SK-N-SH (cell line): Measurements from ENCODE around the gene MTCH2. TPM values are rescaled to one million over a fixed set of nuclear protein-coding genes. Genes with fewer than 3 reads are reported as not detected.

ENCODE experiments used
- CTCF ChIA-PET: fragments of 300-600, 350-600 bp; formaldehyde crosslinking; extraction: SDS; loops from one replicate; lab custom pipeline; 2021; lab: Yijun Ruan, JAX
- POLR2A ChIA-PET: fragments of 350-600 bp; sonication (Branson Sonifier 250); formaldehyde crosslinking; extraction: SDS; loops from one replicate; lab custom pipeline; 2020; ENCODE audit warnings: antibody characterized with exemption, inconsistent platforms; lab: Yijun Ruan, JAX
- DNase-seq: peaks from one replicate; pipeline ENCODE4 v3.0.0; 2012
- H2AFZ ChIP-seq: fragments of 200-600 bp; sonication (generic); 2 replicates; pipeline ENCODE4 v1.8.1; 2016; ENCODE audit warnings: antibody characterized with exemption, mild to moderate bottlenecking, low read depth
- H3F3A ChIP-seq: fragments of 200-600 bp; sonication (generic); replicated peaks from 2 replicates; pipeline ENCODE3; 2016; ENCODE audit warnings: antibody characterized with exemption, mild to moderate bottlenecking; ENCODE audit not compliant: insufficient read depth
- H3K27ac ChIP-seq, 2 experiments: fragments of 200-500 bp in 1 of 2; fragments of 200-600 bp in 1 of 2; sonication (Bioruptor generic) in 1 of 2; sonication (generic), shearing (Covaris generic) in 1 of 2; 2 replicates each; pipeline versions ENCODE4 v1.5.1 to v1.6.1; 2014 to 2016; ENCODE audit warnings: low read depth in 2 of 2, inconsistent platforms in 1 of 2, low read length in 1 of 2, mild to moderate bottlenecking in 1 of 2, mixed read lengths in 1 of 2
- H3K27me3 ChIP-seq: fragments of 200-600 bp; sonication (generic), shearing (Covaris generic); 2 replicates; pipeline ENCODE4 v1.6.1; 2016; ENCODE audit warnings: mixed run types; ENCODE audit not compliant: insufficient read depth
- H3K36me3 ChIP-seq, 2 experiments: fragments of 200-500 bp in 1 of 2; fragments of 200-600 bp in 1 of 2; sonication (Bioruptor generic) in 1 of 2; sonication (generic) in 1 of 2; replicated peaks in 1 of 2; 2 replicates each; pipeline versions ENCODE3 to v1.5.1; 2014 to 2016; ENCODE audit warnings: low read length in 1 of 2, mild to moderate bottlenecking in 1 of 2; ENCODE audit not compliant: insufficient read depth in 2 of 2, control insufficient read depth in 1 of 2
- H3K4me1 ChIP-seq, 2 experiments: fragments of 200-500 bp in 1 of 2; fragments of 200-600 bp in 1 of 2; sonication (Bioruptor generic) in 1 of 2; sonication (generic), shearing (Covaris generic) in 1 of 2; 2 replicates each; pipeline versions ENCODE4 v1.5.1 to v1.6.1; 2014 to 2016; ENCODE audit warnings: low read depth in 1 of 2, low read length in 1 of 2, mixed run types in 1 of 2; ENCODE audit not compliant: insufficient read depth in 2 of 2, control insufficient read depth in 1 of 2
- H3K4me2 ChIP-seq: fragments of 200-600 bp; sonication (generic), shearing (Covaris generic); 2 replicates; pipeline ENCODE4 v1.6.1; 2017; ENCODE audit warnings: mixed run types
- H3K4me3 ChIP-seq, 2 experiments: fragments of 200-500 bp in 1 of 2; fragments of 200-600 bp in 1 of 2; sonication (Bioruptor generic) in 1 of 2; sonication (generic), shearing (Covaris generic) in 1 of 2; 2 replicates each; pipeline versions ENCODE4 v1.5.1 to v1.8.1; 2014 to 2016; ENCODE audit warnings: low read depth in 2 of 2, inconsistent platforms in 1 of 2, low read length in 1 of 2, mild to moderate bottlenecking in 1 of 2, mixed read lengths in 1 of 2, moderate library complexity in 1 of 2
- H3K79me2 ChIP-seq: fragments of 200-600 bp; sonication (generic); 2 replicates; pipeline ENCODE4 v1.8.1; 2017; ENCODE audit warnings: mild to moderate bottlenecking; ENCODE audit not compliant: insufficient read depth
- H3K9ac ChIP-seq: fragments of 200-600 bp; sonication (generic); 2 replicates; pipeline ENCODE4 v1.6.1; 2017; ENCODE audit warnings: mixed run types
- H3K9me2 ChIP-seq: fragments of 200-600 bp; sonication (generic); 2 replicates; pipeline ENCODE4 v1.6.1; 2017; ENCODE audit warnings: mixed run types
- H3K9me3 ChIP-seq: fragments of 200-600 bp; sonication (generic); 2 replicates; pipeline ENCODE4 v1.6.1; 2017; ENCODE audit warnings: mixed run types, mild to moderate bottlenecking, moderate library complexity
- H4K20me1 ChIP-seq: fragments of 200-600 bp; sonication (generic); 2 replicates; pipeline ENCODE4 v1.6.1; 2017; ENCODE audit warnings: mild to moderate bottlenecking, mixed run types; ENCODE audit not compliant: insufficient read depth
- FOXJ3 ChIP-seq: sonication (generic); formaldehyde crosslinking; IDR thresholded peaks from 2 replicates; pipeline ENCODE4 v1.5.1; 2020; ENCODE audit warnings: mild to moderate bottlenecking, missing genetic modification reagents
- FOXM1 ChIP-seq: IDR thresholded peaks from 2 replicates; pipeline ENCODE4 v1.4.0; 2012; ENCODE audit warnings: low read depth, mild to moderate bottlenecking
- GATA2 ChIP-seq: sonication (generic); formaldehyde crosslinking; IDR thresholded peaks from 2 replicates; pipeline ENCODE4 v1.5.0; 2020; ENCODE audit warnings: mild to moderate bottlenecking, missing genetic modification reagents
- IRF3 ChIP-seq: fragments of 150-350 bp; IDR thresholded peaks from 2 replicates; pipeline ENCODE4 v1.6.1; 2016; ENCODE audit warnings: mild to moderate bottlenecking, low read depth, low read length
- JUND ChIP-seq: IDR thresholded peaks from 2 replicates; pipeline ENCODE4 v1.4.0; 2012
- MEF2A ChIP-seq: IDR thresholded peaks from 2 replicates; pipeline ENCODE4 v1.4.0; 2012; ENCODE audit warnings: low read depth, borderline replicate concordance
- MXI1 ChIP-seq: IDR thresholded peaks from 2 replicates; pipeline ENCODE4 v1.6.1; 2012; ENCODE audit warnings: mild to moderate bottlenecking, low read depth, low read length, improper control_type of control experiment
- NFIC ChIP-seq: IDR thresholded peaks from 2 replicates; pipeline ENCODE4 v1.4.0; 2012; ENCODE audit warnings: borderline replicate concordance
- NRF1 ChIP-seq: IDR thresholded peaks from 2 replicates; pipeline ENCODE4 v1.6.1; 2012; ENCODE audit warnings: low read depth, mild to moderate bottlenecking, low read length
- RCOR1 ChIP-seq: fragments of 150-350 bp; IDR thresholded peaks from 2 replicates; pipeline ENCODE4 v1.6.1; 2017; ENCODE audit warnings: antibody characterized with exemption, low read length
- TAF1 ChIP-seq: IDR thresholded peaks from 2 replicates; pipeline ENCODE4 v1.6.1; 2012; ENCODE audit warnings: low read depth, mild to moderate bottlenecking, low read length, moderate library complexity, borderline replicate concordance
- TCF12 ChIP-seq: IDR thresholded peaks from 2 replicates; pipeline ENCODE4 v1.4.0; 2012
- USF1 ChIP-seq: IDR thresholded peaks from 2 replicates; pipeline ENCODE4 v1.4.0; 2012; ENCODE audit warnings: low read depth, borderline replicate concordance
- YY1 ChIP-seq: IDR thresholded peaks from 2 replicates; pipeline ENCODE4 v1.4.0; 2012; ENCODE audit warnings: low read depth, mild to moderate bottlenecking
- ZBTB33 ChIP-seq: IDR thresholded peaks from 2 replicates; pipeline ENCODE4 v1.4.0; 2012; ENCODE audit warnings: low read depth, borderline replicate concordance
- WGBS: methylation state at CpG from one replicate; pipeline ENCODE4 v1.1.6; 2017; ENCODE audit warnings: low lambda C conversion rate; 5-methylcytosine and 5-hydroxymethylcytosine counted together
- polyA plus RNA-seq, 3 experiments: library from polyadenylated mRNA; depleted of rRNA; stranded (reverse); fragments of >200 nt; gene quantifications; 2 replicates each; pipeline ENCODE4 v1.2.3, GENCODE V29; 2012

Gene MTCH2
- polyA plus RNA-seq, 1 of the 3 experiments (the other 2 are of a cell fraction): 132 TPM

GRCh38 chr11:47656260-47656885 is 14.0 kb upstream of the MTCH2 start:
- POLR2A ChIA-PET: no interaction called here

GRCh38 chr11:47651818-47652469 is 9.6 kb upstream of the MTCH2 start:
- POLR2A ChIA-PET: no interaction called here
- Histone ChIP-seq H3F3A (no peaks in the 10 kb centered on the region), H3K27me3 (no peaks in the 10 kb centered on the region; the same call in none of the 2 replicates), H3K79me2 (no peaks in the 10 kb centered on the region), H3K36me3 (no peaks in the 10 kb centered on the region), H3K4me2 (no peak overlapping the region), H2AFZ (no peak overlapping the region), H3K4me3 (no peak overlapping the region), H3K4me1 (no peaks in the 10 kb centered on the region), H3K9me3 (no peaks in the 10 kb centered on the region), H3K9me2 (no peaks in the 10 kb centered on the region), H4K20me1 (no peaks in the 10 kb centered on the region), H3K9ac (no peak overlapping the region), H3K27ac (no peak overlapping the region)
- no peak for DNase-seq
- CTCF ChIA-PET: interaction anchor here (0.7 kb wide), 1 partner anchor 217 kb away, joined by 3 read pairs; no protein-coding TSS in a partner anchor
- TF ChIP-seq TAF1 (no peak), MXI1 (no peak), MEF2A (no peak), ZBTB33 (no peak), YY1 (no peak), IRF3 (no peak), FOXM1 (no peak), NRF1 (no peak), USF1 (no peak)
- 80% methylated on average over 5 of the region's 5 CpGs for WGBS

More at GRCh38 chr11:47656260-47656885, 14.0 kb upstream of the MTCH2 start:
- H4K20me1 ChIP-seq: no peaks in the 10 kb centered on the region
- no peaks in the 10 kb centered on the region for H3K9me2 ChIP-seq
- H3K9me3 ChIP-seq: no peaks in the 10 kb centered on the region
- CTCF ChIA-PET: no interaction called here
- H3K27me3 ChIP-seq: no peaks in the 10 kb centered on the region; the same call in none of the 2 replicates
- H3K4me2 ChIP-seq: no peak overlapping the region
- TF ChIP-seq GATA2 (no peak), USF1 (no peak), TCF12 (no peak), NFIC (no peak), JUND (no peak), NRF1 (no peak), FOXJ3 (CRISPR knock-in tag) (no peak), RCOR1 (no peak)
- H3K4me3 ChIP-seq: no peak overlapping the region
- 71% methylated on average over 6 of the region's 6 CpGs for WGBS
- H3K36me3 ChIP-seq: no peaks in the 10 kb centered on the region
- H3K9ac ChIP-seq: no peak overlapping the region
- no peak overlapping the region for H3K27ac ChIP-seq
- DNase-seq: no peak
- H3F3A ChIP-seq: no peaks in the 10 kb centered on the region
- H3K4me1 ChIP-seq: no peaks in the 10 kb centered on the region
- no peaks in the 10 kb centered on the region for H3K79me2 ChIP-seq
- no peak overlapping the region for H2AFZ ChIP-seq
